H1 (cell line): Measurements from ENCODE around the gene PORCN. TPM values are rescaled to one million over a fixed set of nuclear protein-coding genes. Genes with fewer than 3 reads are reported as not detected.
A peak's percentile ranks its signal among the peaks of the same experiment; 100 is the strongest.

Experiments
- CTCF ChIA-PET: fragments of 300-600 bp; sonication (Branson Sonifier 250); formaldehyde crosslinking; loops from one replicate; lab custom pipeline; 2021; ENCODE audit not compliant: partially characterized antibody; lab: Charles Lee
- POLR2A ChIA-PET: fragments of 300-600 bp; sonication (Branson Sonifier 250); formaldehyde crosslinking; loops from one replicate; lab custom pipeline; 2021; ENCODE audit warnings: inconsistent platforms; ENCODE audit not compliant: partially characterized antibody; lab: Charles Lee
- DNase-seq, 2 experiments: peaks; one replicate each; pipeline versions ENCODE4 v3.0.0 to v3.0.0-alpha.2; 2010 to 2022; ENCODE audit warnings: low spot score in 2 of 2, low read depth in 1 of 2, mixed read lengths in 1 of 2
- FAIRE-seq: peaks from 2 replicates; lab custom pipeline; 2011; peaks lifted over from hg19 to GRCh38; lab: Jason Lieb, UNC
- H2AFZ ChIP-seq: 2 replicates; pipeline ENCODE4 v1.8.1; 2012; ENCODE audit warnings: low read length, inconsistent platforms
- H2AK5ac ChIP-seq: 2 replicates; pipeline ENCODE4 v1.6.1; 2013; ENCODE audit warnings: low read depth, low read length
- H2BK120ac ChIP-seq: replicated peaks from 2 replicates; pipeline ENCODE3; 2013; ENCODE audit warnings: low read depth, low read length, inconsistent platforms
- H2BK12ac ChIP-seq: 2 replicates; pipeline ENCODE4 v1.6.1; 2013; ENCODE audit warnings: low read depth, low read length
- H2BK15ac ChIP-seq: 2 replicates; pipeline ENCODE4 v1.6.1; 2013; ENCODE audit warnings: low read length
- H2BK20ac ChIP-seq: 2 replicates; pipeline ENCODE4 v1.6.1; 2013; ENCODE audit warnings: low read length
- H2BK5ac ChIP-seq: 2 replicates; pipeline ENCODE4 v1.6.1; 2013; ENCODE audit warnings: low read depth, low read length
- H3K14ac ChIP-seq: 2 replicates; pipeline ENCODE4 v1.6.1; 2013; ENCODE audit warnings: inconsistent platforms; ENCODE audit not compliant: insufficient read length
- H3K18ac ChIP-seq: 2 replicates; pipeline ENCODE4 v1.6.1; 2013; ENCODE audit warnings: low read length; ENCODE audit errors: extremely low read depth
- H3K23ac ChIP-seq: 2 replicates; pipeline ENCODE4 v1.6.1; 2013; ENCODE audit warnings: inconsistent platforms; ENCODE audit not compliant: insufficient read length
- H3K23me2 ChIP-seq: 2 replicates; pipeline ENCODE4 v1.6.1; 2013; ENCODE audit warnings: low read depth, low read length
- H3K27ac ChIP-seq: 2 replicates; pipeline ENCODE4 v1.6.1; 2011; ENCODE audit warnings: low read depth, low read length, inconsistent platforms
- H3K27me3 ChIP-seq, 4 experiments: replicated peaks in 1 of 4; 1 replicate in 1 of 4; 2 replicates in 3 of 4; pipeline versions ENCODE4 v1.6.1 to v1.8.1; 2011 to 2013; ENCODE audit warnings: low read length in 3 of 4, mild to moderate bottlenecking in 3 of 4, inconsistent platforms in 2 of 4, mixed read lengths in 2 of 4, moderate library complexity in 1 of 4; ENCODE audit not compliant: control insufficient read depth in 3 of 4, insufficient read depth in 3 of 4; ENCODE audit errors: extremely low read depth in 1 of 4
- H3K36me3 ChIP-seq, 4 experiments: 2 replicates each; pipeline versions ENCODE4 v1.6.1 to v1.8.1; 2011 to 2013; ENCODE audit warnings: mild to moderate bottlenecking in 4 of 4, low read length in 3 of 4, moderate library complexity in 2 of 4, control low read depth in 1 of 4, inconsistent platforms in 1 of 4; ENCODE audit not compliant: insufficient read depth in 4 of 4, control insufficient read depth in 2 of 4
- H3K4ac ChIP-seq: replicated peaks from 2 replicates; pipeline ENCODE3; 2013; ENCODE audit warnings: low read length, low read depth, mixed read lengths, inconsistent platforms; ENCODE audit not compliant: insufficient read length
- H3K4me1 ChIP-seq, 4 experiments: replicated peaks in 1 of 4; 1 replicate in 1 of 4; 2 replicates in 3 of 4; pipeline versions ENCODE4 v1.6.1 to v1.8.1; 2011 to 2013; ENCODE audit warnings: low read length in 3 of 4, inconsistent platforms in 2 of 4, mixed read lengths in 1 of 4; ENCODE audit not compliant: insufficient read depth in 4 of 4, control insufficient read depth in 3 of 4
- H3K4me2 ChIP-seq, 2 experiments: 2 replicates each; pipeline versions ENCODE4 v1.6.1 to v1.8.1; 2011 to 2013; ENCODE audit warnings: low read depth in 2 of 2, low read length in 2 of 2, control low read depth in 1 of 2, inconsistent platforms in 1 of 2, mild to moderate bottlenecking in 1 of 2; ENCODE audit not compliant: insufficient read depth in 1 of 2
- H3K4me3 ChIP-seq, 4 experiments: fragments of 200-600, 300-600 bp in 1 of 4; sonication (generic), shearing (Covaris generic), sonication (Bioruptor Twin) in 1 of 4; 2 replicates each; pipeline versions ENCODE4 v1.5.1 to v1.8.1; 2011 to 2016; ENCODE audit warnings: low read length in 4 of 4, low read depth in 3 of 4, control low read depth in 2 of 4, inconsistent platforms in 2 of 4, mild to moderate bottlenecking in 2 of 4, mixed read lengths in 1 of 4, moderate library complexity in 1 of 4; ENCODE audit not compliant: insufficient read depth in 2 of 4; ENCODE audit errors: extremely low read depth in 1 of 4
- H3K56ac ChIP-seq: replicated peaks from 2 replicates; pipeline ENCODE3; 2013; ENCODE audit warnings: low read depth, mild to moderate bottlenecking, mixed read lengths, low read length, inconsistent platforms; ENCODE audit not compliant: insufficient read length
- H3K79me1 ChIP-seq: 2 replicates; pipeline ENCODE4 v1.6.1; 2013; ENCODE audit warnings: low read depth, low read length, control low read depth
- H3K79me2 ChIP-seq, 2 experiments: 2 replicates each; pipeline versions ENCODE4 v1.6.1 to v1.8.1; 2012 to 2013; ENCODE audit warnings: low read length in 2 of 2, mild to moderate bottlenecking in 2 of 2, inconsistent platforms in 1 of 2; ENCODE audit not compliant: insufficient read depth in 2 of 2, control insufficient read depth in 1 of 2
- H3K9ac ChIP-seq, 4 experiments: replicated peaks in 1 of 4; 1 replicate in 1 of 4; 2 replicates in 3 of 4; pipeline versions ENCODE4 v1.6.1 to v1.8.1; 2011 to 2013; ENCODE audit warnings: low read depth in 3 of 4, low read length in 3 of 4, control low read depth in 2 of 4, mild to moderate bottlenecking in 2 of 4, moderate library complexity in 2 of 4, inconsistent platforms in 1 of 4; ENCODE audit errors: extremely low read depth in 1 of 4
- H3K9me3 ChIP-seq, 2 experiments: 2 replicates each; pipeline versions ENCODE4 v1.6.1 to v1.8.1; 2012 to 2013; ENCODE audit warnings: mild to moderate bottlenecking in 2 of 2, moderate library complexity in 2 of 2, control low read depth in 1 of 2, inconsistent platforms in 1 of 2, low read depth in 1 of 2, low read length in 1 of 2, mixed read lengths in 1 of 2; ENCODE audit not compliant: insufficient read depth in 2 of 2
- H4K20me1 ChIP-seq, 2 experiments: replicated peaks in 1 of 2; 2 replicates each; pipeline versions ENCODE3 to v1.8.1; 2011 to 2013; ENCODE audit warnings: inconsistent platforms in 2 of 2, low read length in 2 of 2, mild to moderate bottlenecking in 1 of 2; ENCODE audit not compliant: insufficient read depth in 2 of 2, control insufficient read depth in 1 of 2
- H4K5ac ChIP-seq: 2 replicates; pipeline ENCODE4 v1.6.1; 2013; ENCODE audit warnings: low read length, low read depth, mixed read lengths, inconsistent platforms; ENCODE audit not compliant: insufficient read length
- H4K8ac ChIP-seq: 2 replicates; pipeline ENCODE4 v1.8.0; 2013; ENCODE audit warnings: mild to moderate bottlenecking, moderate library complexity, low read length, inconsistent platforms; ENCODE audit not compliant: insufficient read depth; ENCODE audit errors: extremely low read depth
- H4K91ac ChIP-seq: replicated peaks from 2 replicates; pipeline ENCODE3; 2013; ENCODE audit warnings: low read length, mixed read lengths, inconsistent platforms; ENCODE audit not compliant: insufficient read length
- ASH2L ChIP-seq: fragments of 200-600, 300-600 bp; sonication (generic); IDR thresholded peaks from one replicate; pipeline ENCODE4 v1.7.1; 2017; ENCODE audit warnings: low read length
- ATF2 ChIP-seq: IDR thresholded peaks from 2 replicates; pipeline ENCODE4 v1.6.1; 2012; ENCODE audit warnings: low read length, inconsistent platforms
- BACH1 ChIP-seq: IDR thresholded peaks from 2 replicates; pipeline ENCODE4 v1.6.1; 2012; ENCODE audit warnings: low read length, improper control_type of control experiment
- CREB1 ChIP-seq: IDR thresholded peaks from 2 replicates; pipeline ENCODE4 v1.6.1; 2012; ENCODE audit warnings: inconsistent platforms
- EP300 ChIP-seq, 2 experiments: IDR thresholded peaks; 1 replicate in 1 of 2; 2 replicates in 1 of 2; pipeline ENCODE4 v1.6.1; 2011 to 2012; ENCODE audit warnings: low read depth in 2 of 2, low read length in 2 of 2, mild to moderate bottlenecking in 2 of 2, borderline replicate concordance in 1 of 2, inconsistent platforms in 1 of 2, moderate library complexity in 1 of 2
- HDAC6 ChIP-seq: IDR thresholded peaks from one replicate; pipeline ENCODE4 v1.7.1; 2012; ENCODE audit warnings: low read depth, mild to moderate bottlenecking, inconsistent platforms, low read length, moderate library complexity
- MAFK ChIP-seq: IDR thresholded peaks from 2 replicates; pipeline ENCODE4 v1.6.1; 2012; ENCODE audit warnings: low read depth, mild to moderate bottlenecking, improper control_type of control experiment, low read length
- RAD21 ChIP-seq, 2 experiments: IDR thresholded peaks in 1 of 2; conservative IDR thresholded peaks in 1 of 2; 2 replicates each; pipeline ENCODE4 v1.6.1; 2011; ENCODE audit warnings: low read depth in 2 of 2, low read length in 2 of 2, improper control_type of control experiment in 1 of 2, inconsistent platforms in 1 of 2, mild to moderate bottlenecking in 1 of 2, moderate library complexity in 1 of 2
- RFX5 ChIP-seq: IDR thresholded peaks from 2 replicates; pipeline ENCODE4 v1.6.1; 2011; ENCODE audit warnings: low read depth, low read length, improper control_type of control experiment, borderline replicate concordance
- SP1 ChIP-seq: IDR thresholded peaks from 2 replicates; pipeline ENCODE4 v1.6.1; 2011; ENCODE audit warnings: low read depth, low read length
- ZNF274 ChIP-seq: IDR thresholded peaks from 2 replicates; pipeline ENCODE4 v1.7.0; 2012; ENCODE audit warnings: low read length, borderline replicate concordance; ENCODE audit errors: extremely low read depth
- WGBS, 2 experiments: shearing (Covaris generic) in 1 of 2; methylation state at CpG; one replicate each; pipeline versions ENCODE4 v1.1.6 to v1.1.7; 2013 to 2015; ENCODE audit warnings: low lambda C conversion rate in 2 of 2, mixed read lengths in 2 of 2, inconsistent platforms in 1 of 2, low coverage in 1 of 2, missing lambda C conversion rate in 1 of 2; ENCODE audit not compliant: insufficient replicate concordance in 2 of 2, insufficient coverage in 1 of 2, insufficient read length in 1 of 2; ENCODE audit errors: extremely low coverage in 1 of 2, missing lambda C conversion rate in 1 of 2; 5-methylcytosine and 5-hydroxymethylcytosine counted together
- polyA plus RNA-seq, 7 experiments: library from polyadenylated mRNA; depleted of rRNA in 3 of 7; stranded (reverse) in 5 of 7; unstranded in 2 of 7; fragments of >200 nt in 5 of 7; fragments of 200-250 nt in 2 of 7; gene quantifications; 1 replicate in 5 of 7; 2 replicates in 1 of 7; 4 replicates in 1 of 7; pipeline versions ENCODE4 v1.2.1 to v1.2.3, GENCODE V29; 2011 to 2013; ENCODE audit warnings: missing spikeins in 2 of 7, mixed read lengths in 2 of 7
- total RNA-seq: library from RNA; stranded (reverse); fragmentation: NEBNext Ultra II Directional; extraction: Animal tissue kit (Norgen Biotek cat#: 25700); gene quantifications from 2 replicates; pipeline ENCODE4 v1.2.1, GENCODE V29; 2021

PORCN gene
- total and polyA plus RNA-seq, 2 of the 8 experiments (the other 6 are each of a cell fraction or from before 2014, with no cell fraction given) = 14.6 to 34.1 TPM

DNA sequence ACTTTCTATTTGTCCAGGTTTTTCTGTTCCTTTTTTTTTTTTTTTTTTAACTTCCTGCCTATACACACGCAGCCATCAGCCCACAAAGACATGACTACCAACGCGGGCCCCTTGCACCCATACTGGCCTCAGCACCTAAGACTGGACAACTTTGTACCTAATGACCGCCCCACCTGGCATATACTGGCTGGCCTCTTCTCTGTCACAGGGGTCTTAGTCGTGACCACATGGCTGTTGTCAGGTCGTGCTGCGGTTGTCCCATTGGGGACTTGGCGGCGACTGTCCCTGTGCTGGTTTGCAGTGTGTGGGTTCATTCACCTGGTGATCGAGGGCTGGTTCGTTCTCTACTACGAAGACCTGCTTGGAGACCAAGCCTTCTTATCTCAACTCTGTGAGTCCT is 14.9 kb downstream of the PORCN start:
- no peak overlapping the region for H2BK120ac ChIP-seq
- H3K4me1 ChIP-seq = peaks cover 0 to 5% (median 0%) of the 10 kb centered on the region in 4 experiments; a peak in 1 of 7 replicates
- H3K79me2 ChIP-seq = peaks cover 0 to 9% of the 10 kb centered on the region in 2 experiments; a peak in 2 of 4 replicates
- H3K56ac ChIP-seq = no peak overlapping the region
- H2BK5ac ChIP-seq = no peak overlapping the region
- no peak overlapping the region for H2BK12ac ChIP-seq
- H3K79me1 ChIP-seq = no peaks in the 10 kb centered on the region
- H3K4me2 ChIP-seq = no peak overlapping the region
- H3K36me3 ChIP-seq = peaks cover 3 to 39% (median 25%) of the 10 kb centered on the region in 4 experiments
- peaks cover 2% of the 10 kb centered on the region; the same call in 1 of the 2 replicates for H3K23me2 ChIP-seq
- no peak overlapping the region for H3K18ac ChIP-seq
- H3K9ac ChIP-seq = no peak overlapping the region
- no peak for DNase-seq
- no peak overlapping the region for H2AK5ac ChIP-seq
- ChIA-PET POLR2A (no interaction called here), CTCF (no interaction called here)
- H4K91ac ChIP-seq = no peak overlapping the region
- H3K14ac ChIP-seq = no peak overlapping the region
- H2BK20ac ChIP-seq = no peak overlapping the region
- peak overlapping the region; percentile 57; the same call in 1 of the 2 replicates for H4K8ac ChIP-seq
- no peak overlapping the region for H3K4ac ChIP-seq
- H3K4me3 ChIP-seq = no peak overlapping the region
- TF ChIP-seq ASH2L (no peak), EP300 (IDR thresholded peaks at IDR 0.05; ENCODE audit: borderline replicate concordance in 1 of 2, low read depth in 2 of 2, low read length in 2 of 2) (no peak), RAD21 (IDR thresholded peaks at IDR 0.05 in 1 of 2, conservative IDR thresholded peaks at IDR 0.05 in 1 of 2; ENCODE audit: low read depth in 2 of 2, low read length in 2 of 2) (no peak), MAFK (no peak), ZNF274 (no peak), CREB1 (no peak), SP1 (no peak), BACH1 (no peak), ATF2 (no peak), RFX5 (no peak), HDAC6 (no peak)
- WGBS, 2 experiments = 97% methylated on average over 7 of the region's 12 CpGs; no CpG with 5 or more reads in 1 of the 2 experiments
- H3K23ac ChIP-seq = no peak overlapping the region
- H4K20me1 ChIP-seq = no peaks in the 10 kb centered on the region
- no peaks in the 10 kb centered on the region for H3K27me3 ChIP-seq
- no peak overlapping the region for H2BK15ac ChIP-seq
- no peaks in the 10 kb centered on the region for H3K9me3 ChIP-seq
- no peak overlapping the region for H4K5ac ChIP-seq
- no peak overlapping the region for H2AFZ ChIP-seq
- no peak overlapping the region for H3K27ac ChIP-seq
- FAIRE-seq = no peak
